ENCODE results near the gene C3orf20. TPM values are rescaled to one million over a fixed set of nuclear protein-coding genes. Genes with fewer than 3 reads are reported as not detected.

Gene C3orf20
- polyA plus RNA-seq, 2 donors: not detected

GRCh38 chr3:14633819-14634424 lies 41.0 kb upstream of the C3orf20 start:
- Histone ChIP-seq H3K27ac (ENCODE audit: low read depth in 2 of 2, low read length in 1 of 2) (no peak overlapping the region), H3K36me3 (ENCODE audit: control insufficient read depth in 2 of 2, insufficient read depth in 2 of 2, low read length in 1 of 2) (no peaks in the 10 kb centered on the region), H3K4me1 (ENCODE audit: control insufficient read depth in 2 of 2, insufficient read depth in 2 of 2, low read length in 1 of 2) (no peaks in the 10 kb centered on the region), H3K27me3 (ENCODE audit: control insufficient read depth in 1 of 2, insufficient read depth in 2 of 2, low read length in 2 of 2) (no peaks in the 10 kb centered on the region), H3K9me3 (ENCODE audit: control insufficient read depth in 2 of 2, insufficient read depth in 1 of 2, low read depth in 1 of 2, low read length in 1 of 2) (no peaks in the 10 kb centered on the region), H3K4me3 (ENCODE audit: low read depth in 1 of 2, low read length in 2 of 2) (no peak overlapping the region)
- WGBS, 2 donors: 37 to 41% methylated on average over 8 of the region's 8 CpGs

GRCh38 chr3:14634763-14635400 lies 40.1 kb upstream of the C3orf20 start:
- no peaks in the 10 kb centered on the region for H3K36me3 ChIP-seq (ENCODE audit: control insufficient read depth in 2 of 2, insufficient read depth in 2 of 2, low read length in 1 of 2)
- no peak overlapping the region for H3K4me3 ChIP-seq (ENCODE audit: low read depth in 1 of 2, low read length in 2 of 2)
- no peaks in the 10 kb centered on the region for H3K27me3 ChIP-seq (ENCODE audit: control insufficient read depth in 1 of 2, insufficient read depth in 2 of 2, low read length in 2 of 2)
- H3K4me1 ChIP-seq (ENCODE audit: control insufficient read depth in 2 of 2, insufficient read depth in 2 of 2, low read length in 1 of 2): no peaks in the 10 kb centered on the region
- H3K9me3 ChIP-seq (ENCODE audit: control insufficient read depth in 2 of 2, insufficient read depth in 1 of 2, low read depth in 1 of 2, low read length in 1 of 2): no peaks in the 10 kb centered on the region
- 51 to 73% methylated on average over 4 of the region's 4 CpGs for WGBS, 2 donors
- no peak overlapping the region for H3K27ac ChIP-seq (ENCODE audit: low read depth in 2 of 2, low read length in 1 of 2)

- H3K9me3 ChIP-seq (ENCODE audit: control insufficient read depth in 2 of 2, insufficient read depth in 1 of 2, low read depth in 1 of 2, low read length in 1 of 2): no peaks in the 10 kb centered on the region
- WGBS, 2 donors: 63 to 76% methylated on average over 4 of the region's 4 CpGs
- no peak overlapping the region for H3K27ac ChIP-seq (ENCODE audit: low read depth in 2 of 2, low read length in 1 of 2)
- no peaks in the 10 kb centered on the region for H3K4me1 ChIP-seq (ENCODE audit: control insufficient read depth in 2 of 2, insufficient read depth in 2 of 2, low read length in 1 of 2)
- no peak overlapping the region for H3K4me3 ChIP-seq (ENCODE audit: low read depth in 1 of 2, low read length in 2 of 2)
- H3K36me3 ChIP-seq (ENCODE audit: control insufficient read depth in 2 of 2, insufficient read depth in 2 of 2, low read length in 1 of 2): no peaks in the 10 kb centered on the region
- H3K27me3 ChIP-seq (ENCODE audit: control insufficient read depth in 1 of 2, insufficient read depth in 2 of 2, low read length in 2 of 2): no peaks in the 10 kb centered on the region
These were observed 38.3 kb upstream of the C3orf20 start for GRCh38 chr3:14636496-14637087.

- Histone ChIP-seq H3K27me3 (ENCODE audit: control insufficient read depth in 1 of 2, insufficient read depth in 2 of 2, low read length in 2 of 2) (no peaks in the 10 kb centered on the region), H3K4me3 (ENCODE audit: low read depth in 1 of 2, low read length in 2 of 2) (no peak overlapping the region), H3K9me3 (ENCODE audit: control insufficient read depth in 2 of 2, insufficient read depth in 1 of 2, low read depth in 1 of 2, low read length in 1 of 2) (no peaks in the 10 kb centered on the region), H3K36me3 (ENCODE audit: control insufficient read depth in 2 of 2, insufficient read depth in 2 of 2, low read length in 1 of 2) (no peaks in the 10 kb centered on the region), H3K27ac (ENCODE audit: low read depth in 2 of 2, low read length in 1 of 2) (no peak overlapping the region), H3K4me1 (ENCODE audit: control insufficient read depth in 2 of 2, insufficient read depth in 2 of 2, low read length in 1 of 2) (no peaks in the 10 kb centered on the region)
- WGBS, 2 donors: 43 to 48% methylated on average over 10 of the region's 10 CpGs
These were observed 34.8 kb upstream of the C3orf20 start for GRCh38 chr3:14640157-14640562.

- H3K27me3 ChIP-seq (ENCODE audit: control insufficient read depth in 1 of 2, insufficient read depth in 2 of 2, low read length in 2 of 2): no peaks in the 10 kb centered on the region
- WGBS, 2 donors: 26 to 39% methylated on average over 2 of the region's 2 CpGs
- H3K4me1 ChIP-seq (ENCODE audit: control insufficient read depth in 2 of 2, insufficient read depth in 2 of 2, low read length in 1 of 2): no peaks in the 10 kb centered on the region
- H3K27ac ChIP-seq (ENCODE audit: low read depth in 2 of 2, low read length in 1 of 2): no peak overlapping the region
- no peaks in the 10 kb centered on the region for H3K9me3 ChIP-seq (ENCODE audit: control insufficient read depth in 2 of 2, insufficient read depth in 1 of 2, low read depth in 1 of 2, low read length in 1 of 2)
- no peaks in the 10 kb centered on the region for H3K36me3 ChIP-seq (ENCODE audit: control insufficient read depth in 2 of 2, insufficient read depth in 2 of 2, low read length in 1 of 2)
- no peak overlapping the region for H3K4me3 ChIP-seq (ENCODE audit: low read depth in 1 of 2, low read length in 2 of 2)
These were observed 34.2 kb upstream of the C3orf20 start for GRCh38 chr3:14640734-14641133.

GRCh38 chr3:14641346-14641745 lies 33.6 kb upstream of the C3orf20 start:
- no peaks in the 10 kb centered on the region for H3K9me3 ChIP-seq (ENCODE audit: control insufficient read depth in 2 of 2, insufficient read depth in 1 of 2, low read depth in 1 of 2, low read length in 1 of 2)
- WGBS, 2 donors: 70 to 81% methylated on average over 4 of the region's 4 CpGs
- no peak overlapping the region for H3K27ac ChIP-seq (ENCODE audit: low read depth in 2 of 2, low read length in 1 of 2)
- no peaks in the 10 kb centered on the region for H3K36me3 ChIP-seq (ENCODE audit: control insufficient read depth in 2 of 2, insufficient read depth in 2 of 2, low read length in 1 of 2)
- no peaks in the 10 kb centered on the region for H3K27me3 ChIP-seq (ENCODE audit: control insufficient read depth in 1 of 2, insufficient read depth in 2 of 2, low read length in 2 of 2)
- no peak overlapping the region for H3K4me3 ChIP-seq (ENCODE audit: low read depth in 1 of 2, low read length in 2 of 2)
- H3K4me1 ChIP-seq (ENCODE audit: control insufficient read depth in 2 of 2, insufficient read depth in 2 of 2, low read length in 1 of 2): no peaks in the 10 kb centered on the region

GRCh38 chr3:14645453-14645852 lies 29.5 kb upstream of the C3orf20 start:
- no peak overlapping the region for H3K27ac ChIP-seq (ENCODE audit: low read depth in 2 of 2, low read length in 1 of 2)
- no peaks in the 10 kb centered on the region for H3K4me1 ChIP-seq (ENCODE audit: control insufficient read depth in 2 of 2, insufficient read depth in 2 of 2, low read length in 1 of 2)
- no peaks in the 10 kb centered on the region for H3K27me3 ChIP-seq (ENCODE audit: control insufficient read depth in 1 of 2, insufficient read depth in 2 of 2, low read length in 2 of 2)
- 84 to 86% methylated on average over 5 of the region's 5 CpGs for WGBS, 2 donors
- H3K9me3 ChIP-seq (ENCODE audit: control insufficient read depth in 2 of 2, insufficient read depth in 1 of 2, low read depth in 1 of 2, low read length in 1 of 2): no peaks in the 10 kb centered on the region
- no peaks in the 10 kb centered on the region for H3K36me3 ChIP-seq (ENCODE audit: control insufficient read depth in 2 of 2, insufficient read depth in 2 of 2, low read length in 1 of 2)
- H3K4me3 ChIP-seq (ENCODE audit: low read depth in 1 of 2, low read length in 2 of 2): no peak overlapping the region

- Histone ChIP-seq H3K27me3 (ENCODE audit: control insufficient read depth in 1 of 2, insufficient read depth in 2 of 2, low read length in 2 of 2) (no peaks in the 10 kb centered on the region), H3K4me1 (ENCODE audit: control insufficient read depth in 2 of 2, insufficient read depth in 2 of 2, low read length in 1 of 2) (no peaks in the 10 kb centered on the region), H3K4me3 (ENCODE audit: low read depth in 1 of 2, low read length in 2 of 2) (no peak overlapping the region), H3K36me3 (ENCODE audit: control insufficient read depth in 2 of 2, insufficient read depth in 2 of 2, low read length in 1 of 2) (no peaks in the 10 kb centered on the region), H3K9me3 (ENCODE audit: control insufficient read depth in 2 of 2, insufficient read depth in 1 of 2, low read depth in 1 of 2, low read length in 1 of 2) (no peaks in the 10 kb centered on the region), H3K27ac (ENCODE audit: low read depth in 2 of 2, low read length in 1 of 2) (no peak overlapping the region)
- WGBS, 2 donors: 82 to 87% methylated on average over 6 of the region's 6 CpGs
These were observed 28.8 kb upstream of the C3orf20 start for GRCh38 chr3:14646131-14646573.

GRCh38 chr3:14646589-14647413 lies 28.1 kb upstream of the C3orf20 start:
- Histone ChIP-seq H3K4me1 (ENCODE audit: control insufficient read depth in 2 of 2, insufficient read depth in 2 of 2, low read length in 1 of 2) (no peaks in the 10 kb centered on the region), H3K9me3 (ENCODE audit: control insufficient read depth in 2 of 2, insufficient read depth in 1 of 2, low read depth in 1 of 2, low read length in 1 of 2) (no peaks in the 10 kb centered on the region), H3K4me3 (ENCODE audit: low read depth in 1 of 2, low read length in 2 of 2) (no peak overlapping the region), H3K27me3 (ENCODE audit: control insufficient read depth in 1 of 2, insufficient read depth in 2 of 2, low read length in 2 of 2) (no peaks in the 10 kb centered on the region), H3K27ac (ENCODE audit: low read depth in 2 of 2, low read length in 1 of 2) (no peak overlapping the region), H3K36me3 (ENCODE audit: control insufficient read depth in 2 of 2, insufficient read depth in 2 of 2, low read length in 1 of 2) (no peaks in the 10 kb centered on the region)
- WGBS, 2 donors: 82 to 86% methylated on average over 9 of the region's 9 CpGs

Measured in esophagus (tissue), 2 donors.